OCI-LY7 (cell line): ENCODE measurements around the gene TMEM86B. TPM values are rescaled to one million over a fixed set of nuclear protein-coding genes. Genes with fewer than 3 reads are reported as not detected.
A peak's percentile ranks its signal among the peaks of the same experiment; 100 is the strongest.

Experiments used
- BruUV-seq: library from RNA; stranded (reverse); fragments of 400-500 nt; replicated peaks from 2 replicates; lab custom pipeline; 2021; lab: Mats Ljungman, UMichigan
- CTCF ChIA-PET: fragments of 300-600 bp; sonication (Branson Sonifier 250); formaldehyde crosslinking; loops from one replicate; lab custom pipeline; 2022; ENCODE audit warnings: antibody characterized with exemption; ENCODE audit not compliant: unreplicated experiment; lab: Charles Lee
- POLR2A ChIA-PET: fragments of 300-600 bp; sonication (Branson Sonifier 250); formaldehyde crosslinking; loops from one replicate; lab custom pipeline; 2022; ENCODE audit warnings: antibody characterized with exemption; lab: Charles Lee
- DNase-seq: peaks from one replicate; pipeline ENCODE4 v3.0.0-alpha.2; 2015; ENCODE audit warnings: low spot score
- H2AFZ ChIP-seq: fragments of 200-600 bp; sonication (generic), shearing (Covaris generic); 2 replicates; pipeline ENCODE4 v1.6.1; 2014; ENCODE audit warnings: mild to moderate bottlenecking, antibody characterized with exemption, low read length, moderate library complexity
- H3K27ac ChIP-seq: fragments of 200-600 bp; sonication (generic); 2 replicates; pipeline ENCODE4 v1.5.1; 2014; ENCODE audit warnings: mixed run types, low read depth, mild to moderate bottlenecking, moderate library complexity, low read length, inconsistent platforms; ENCODE audit not compliant: poor library complexity, severe bottlenecking
- H3K36me3 ChIP-seq: fragments of 200-600 bp; sonication (generic); 2 replicates; pipeline ENCODE4 v1.6.1; 2014; ENCODE audit warnings: mild to moderate bottlenecking, antibody characterized with exemption, low read length, moderate library complexity, mixed read lengths; ENCODE audit not compliant: insufficient read depth
- H3K4me1 ChIP-seq: fragments of 200-600 bp; sonication (generic); 2 replicates; pipeline ENCODE4 v1.5.1; 2014; ENCODE audit warnings: mild to moderate bottlenecking, low read length; ENCODE audit not compliant: insufficient read depth, poor library complexity, severe bottlenecking
- H3K4me2 ChIP-seq: fragments of 200-600 bp; sonication (generic); 2 replicates; pipeline ENCODE4 v1.6.1; 2014; ENCODE audit warnings: mild to moderate bottlenecking, low read length
- H3K4me3 ChIP-seq: fragments of 200-600 bp; sonication (generic); 2 replicates; pipeline ENCODE4 v1.5.1; 2014; ENCODE audit warnings: mild to moderate bottlenecking, low read depth, low read length; ENCODE audit not compliant: poor library complexity, severe bottlenecking
- H3K79me2 ChIP-seq: fragments of 200-600 bp; sonication (generic); 2 replicates; pipeline ENCODE4 v1.6.1; 2016; ENCODE audit warnings: low read depth, mild to moderate bottlenecking, low read length, moderate library complexity, mixed read lengths; ENCODE audit not compliant: insufficient read depth
- H3K9me2 ChIP-seq: fragments of 200-600 bp; sonication (generic); 2 replicates; pipeline ENCODE4 v1.6.1; 2016; ENCODE audit warnings: mild to moderate bottlenecking, low read length, mixed read lengths; ENCODE audit not compliant: insufficient read depth
- H3K9me3 ChIP-seq: fragments of 200-600 bp; sonication (generic); 2 replicates; pipeline ENCODE4 v1.6.1; 2014; ENCODE audit warnings: mild to moderate bottlenecking, mixed run types, low read length, mixed read lengths
- H4K20me1 ChIP-seq: fragments of 200-600 bp; sonication (generic); 2 replicates; pipeline ENCODE4 v1.6.1; 2014; ENCODE audit warnings: mild to moderate bottlenecking, antibody characterized with exemption, low read length, moderate library complexity, mixed read lengths; ENCODE audit not compliant: insufficient read depth
- EZH2phosphoT487 ChIP-seq: fragments of 200-600 bp; sonication (generic); IDR thresholded peaks from 2 replicates; pipeline ENCODE4 v1.6.1; 2018; ENCODE audit warnings: low read depth, borderline replicate concordance, mild to moderate bottlenecking, mixed run types, antibody characterized with exemption, low read length, moderate library complexity, mixed read lengths
- intact Hi-C: fragments of 100-400 bp; cut with micrococcal nuclease; formaldehyde crosslinking; loops from one replicate; pipeline ENCODE4 v1.10.0; 2022; ENCODE audit not compliant: unreplicated experiment
- total RNA-seq, 2 experiments: library from RNA; depleted of rRNA in 1 of 2; stranded (reverse); fragments of >200 nt in 1 of 2; shearing (Covaris generic) in 1 of 2; gene quantifications; 2 replicates each; pipeline ENCODE4 v1.2.3, GENCODE V29; 2014 to 2022
- TF ChIP-seq, protein P1 (sequence below): fragments of 200-600 bp; sonication (generic); conservative IDR thresholded peaks from 2 replicates; pipeline ENCODE4 v1.5.1; 2014; ENCODE audit warnings: mild to moderate bottlenecking, antibody characterized with exemption, low read length, moderate library complexity, mixed read lengths

The TMEM86B gene
- total RNA-seq, 2 experiments from 2014 or later, result 8.1 to 13.8 TPM

DNA sequence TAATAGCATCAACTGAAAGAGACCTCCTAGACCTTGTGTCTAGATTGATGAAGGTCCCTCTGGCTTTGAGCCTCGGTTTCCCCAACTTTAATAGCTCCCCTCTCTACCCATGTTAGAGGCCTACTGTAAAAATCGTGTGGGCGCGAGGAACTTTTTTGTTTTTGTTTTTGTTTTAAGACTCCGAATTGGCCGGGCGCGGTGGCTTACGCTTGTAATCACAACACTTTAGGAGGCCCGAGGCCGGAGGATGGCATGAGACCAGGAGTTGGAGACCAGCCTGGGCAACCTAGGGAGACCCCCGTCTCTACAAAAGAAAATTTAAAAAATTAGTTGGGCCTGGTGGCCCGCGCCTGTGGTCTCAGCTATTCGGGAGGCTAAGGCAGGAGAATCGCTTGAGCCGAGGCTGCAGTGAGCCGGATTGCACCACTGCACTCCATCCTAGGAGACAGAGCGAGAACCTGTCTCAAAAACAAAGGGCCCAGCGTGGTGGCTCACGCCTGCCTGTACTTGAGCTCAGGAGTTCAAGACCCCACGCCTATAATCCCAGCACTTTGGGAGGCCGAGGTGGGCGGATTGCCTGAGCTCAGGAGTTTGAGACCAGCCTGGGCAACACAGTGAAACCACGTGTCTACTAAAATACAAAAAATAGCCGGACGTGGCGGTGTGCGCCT, 31.1 kb upstream of the TMEM86B start:
- H3K9me2 ChIP-seq, result no peaks in the 10 kb centered on the region
- H3K4me2 ChIP-seq, result peak overlapping the region; percentile 99
- POLR2A ChIA-PET, result interaction anchor here (0.6 to 3.9 kb wide), 12 partner anchors 9 to 1070 kb away, joined by 3 to 32 read pairs (median 3); partner anchors contain the start of genes BRSK1, GARIN5B, HSPBP1 and MBOAT7
- peak; percentile 42 for DNase-seq
- CTCF ChIA-PET, result interaction anchor here (0.6 kb wide), 1 partner anchor 78 kb away, joined by 4 read pairs; no protein-coding TSS in a partner anchor
- H4K20me1 ChIP-seq, result no peaks in the 10 kb centered on the region
- peak overlapping the region; percentile 97 for H3K27ac ChIP-seq
- H3K4me1 ChIP-seq, result peaks cover 34% of the 10 kb centered on the region
- intact Hi-C loops, result loop anchor here (1.0 to 2.0 kb wide), 4 partner anchors 17 to 82 kb away; partner anchors contain the start of gene HSPBP1
- peaks cover 51% of the 10 kb centered on the region for H3K36me3 ChIP-seq
- H3K9me3 ChIP-seq, result no peaks in the 10 kb centered on the region
- peak overlapping the region; percentile 78 for H3K4me3 ChIP-seq
- peak overlapping the region; percentile 43; the same call in 1 of the 2 replicates for H2AFZ ChIP-seq
- H3K79me2 ChIP-seq, result peaks cover 40% of the 10 kb centered on the region
- TSS peak; percentile 98 for BruUV-seq
- no peak for TF ChIP-seq EZH2phosphoT487
- TF ChIP-seq, protein P1, sequence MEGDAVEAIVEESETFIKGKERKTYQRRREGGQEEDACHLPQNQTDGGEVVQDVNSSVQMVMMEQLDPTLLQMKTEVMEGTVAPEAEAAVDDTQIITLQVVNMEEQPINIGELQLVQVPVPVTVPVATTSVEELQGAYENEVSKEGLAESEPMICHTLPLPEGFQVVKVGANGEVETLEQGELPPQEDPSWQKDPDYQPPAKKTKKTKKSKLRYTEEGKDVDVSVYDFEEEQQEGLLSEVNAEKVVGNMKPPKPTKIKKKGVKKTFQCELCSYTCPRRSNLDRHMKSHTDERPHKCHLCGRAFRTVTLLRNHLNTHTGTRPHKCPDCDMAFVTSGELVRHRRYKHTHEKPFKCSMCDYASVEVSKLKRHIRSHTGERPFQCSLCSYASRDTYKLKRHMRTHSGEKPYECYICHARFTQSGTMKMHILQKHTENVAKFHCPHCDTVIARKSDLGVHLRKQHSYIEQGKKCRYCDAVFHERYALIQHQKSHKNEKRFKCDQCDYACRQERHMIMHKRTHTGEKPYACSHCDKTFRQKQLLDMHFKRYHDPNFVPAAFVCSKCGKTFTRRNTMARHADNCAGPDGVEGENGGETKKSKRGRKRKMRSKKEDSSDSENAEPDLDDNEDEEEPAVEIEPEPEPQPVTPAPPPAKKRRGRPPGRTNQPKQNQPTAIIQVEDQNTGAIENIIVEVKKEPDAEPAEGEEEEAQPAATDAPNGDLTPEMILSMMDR, result no peak

DNA sequence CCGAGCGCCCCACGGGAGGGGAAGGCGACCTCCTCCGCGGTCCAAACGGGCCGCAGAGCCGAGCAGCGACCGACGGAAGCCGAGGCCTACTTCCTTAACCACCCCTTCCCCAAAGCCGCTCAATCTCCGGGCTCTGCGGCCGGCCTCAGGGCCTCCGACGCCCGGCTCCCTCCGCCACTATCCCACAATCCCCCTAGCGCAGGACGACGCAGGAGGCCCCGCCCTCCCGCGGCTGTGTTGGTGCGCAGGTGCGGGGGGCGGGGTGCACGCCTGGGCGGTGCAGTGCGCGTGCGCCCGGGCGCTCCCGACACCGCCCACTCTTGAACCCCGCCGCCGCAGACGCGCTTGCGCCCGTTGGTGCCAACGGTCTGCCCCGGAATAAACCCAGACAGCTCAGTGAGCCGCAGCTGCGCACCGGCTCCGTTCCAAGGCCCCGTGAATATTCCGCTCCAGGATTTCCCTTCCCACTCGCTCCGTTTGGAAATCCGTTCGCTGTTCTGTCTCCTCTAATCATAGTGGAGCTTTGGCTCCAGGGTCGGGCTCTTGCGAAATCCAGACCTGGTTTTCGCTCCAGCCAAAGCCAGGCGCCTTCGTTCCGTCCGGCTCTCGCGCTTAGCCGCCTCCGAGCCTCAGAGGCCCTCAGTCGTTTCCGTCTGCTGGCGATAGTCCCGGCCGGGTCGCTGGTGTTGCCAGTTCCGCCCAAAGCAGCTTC, 30.4 kb upstream of the TMEM86B start, which contains the start of gene PPP6R1:
TSS of gene PPP6R1 (minus strand) at position 190 of the 712 bp plus-strand sequence. CDS start 11,914 bp downstream, outside the sequence.
- POLR2A ChIA-PET, result interaction anchor here (0.6 to 3.9 kb wide), 8 partner anchors 14 to 1070 kb away, joined by 3 to 32 read pairs (median 3); partner anchors contain the start of genes GARIN5B, HSPBP1, MBOAT7 and TMEM238
- Histone ChIP-seq H3K9me3 (no peaks in the 10 kb centered on the region), H3K4me2 (peak within 1 kb of the TSS; percentile 99), H3K4me1 (peaks cover 41% of the 10 kb centered on the region), H4K20me1 (no peaks in the 10 kb centered on the region), H3K79me2 (peaks cover 42% of the 10 kb centered on the region), H3K36me3 (peaks cover 49% of the 10 kb centered on the region), H3K27ac (peak within 1 kb of the TSS; percentile 97), H3K4me3 (peak within 1 kb of the TSS; percentile 78), H2AFZ (peak within 1 kb of the TSS; percentile 43; the same call in 1 of the 2 replicates), H3K9me2 (no peaks in the 10 kb centered on the region)
- CTCF ChIA-PET, result interaction anchor here (0.6 kb wide), 1 partner anchor 79 kb away, joined by 4 read pairs; no protein-coding TSS in a partner anchor
- no TSS peak for BruUV-seq
- TF ChIP-seq, protein P1, result no peak
- TF ChIP-seq EZH2phosphoT487, result no peak
- peak; percentile 98 for DNase-seq
- intact Hi-C loops, result loop anchor here (1.0 to 2.0 kb wide), 4 partner anchors 17 to 82 kb away; partner anchors contain the start of gene HSPBP1
